ENCODE data around the gene CLRN1.

- TF ChIP-seq CTCF (IDR thresholded peaks at IDR 0.05; ENCODE audit: poor library complexity, severe bottlenecking) (no peak), EP300 (conservative IDR thresholded peaks at IDR 0.05; ENCODE audit: poor library complexity, severe bottlenecking) (no peak), EZH2 (IDR thresholded peaks at IDR 0.05; ENCODE audit: borderline replicate concordance, insufficient read depth, low read length, poor library complexity, severe bottlenecking) (no peak), REST (IDR thresholded peaks at IDR 0.05; ENCODE audit: borderline replicate concordance) (no peak), TAF1 (IDR thresholded peaks at IDR 0.05; ENCODE audit: low read depth) (no peak), POLR2AphosphoS5 (IDR thresholded peaks at IDR 0.05) (no peak)
These were observed 67.2 kb downstream of the CLRN1 start, which contains the start of gene MINDY4B for GRCh38 chr3:150905339-150905738.

Data from neural cell (in vitro differentiated cells).